SU-DHL-6 (cell line): ENCODE data around the gene TREX2.

ENCODE experiments used
- H2AFZ ChIP-seq: fragments of 200-600 bp; sonication (generic); 2 replicates; pipeline ENCODE4 v1.6.1; 2014; ENCODE audit warnings: low read depth, mild to moderate bottlenecking, moderate library complexity, mixed read lengths, antibody characterized with exemption, low read length; ENCODE audit not compliant: severe bottlenecking
- H3F3A ChIP-seq: fragments of 200-600 bp; shearing (Covaris generic); 2 replicates; pipeline ENCODE4 v1.6.0; 2016; ENCODE audit warnings: antibody characterized with exemption, mild to moderate bottlenecking; ENCODE audit not compliant: insufficient read depth
- H3K27ac ChIP-seq: fragments of 200-600 bp; sonication (generic); 2 replicates; pipeline ENCODE4 v1.5.1; 2016; ENCODE audit warnings: low read depth, mild to moderate bottlenecking, low read length, moderate library complexity, mixed read lengths
- H3K27me3 ChIP-seq: fragments of 200-600 bp; sonication (generic), shearing (Covaris generic); 2 replicates; pipeline ENCODE4 v1.6.0; 2014; ENCODE audit warnings: mild to moderate bottlenecking, low read length
- H3K36me3 ChIP-seq: fragments of 200-600 bp; sonication (generic); 2 replicates; pipeline ENCODE4 v1.6.1; 2014; ENCODE audit warnings: mild to moderate bottlenecking, low read length, mixed read lengths
- H3K4me2 ChIP-seq: fragments of 300-600, 200-600 bp; shearing (Covaris generic), sonication (generic); 2 replicates; pipeline ENCODE4 v1.6.0; 2014; ENCODE audit warnings: low read length, low read depth, mild to moderate bottlenecking; ENCODE audit not compliant: poor library complexity, severe bottlenecking
- H3K4me3 ChIP-seq: fragments of 200-600 bp; sonication (generic); 2 replicates; pipeline ENCODE4 v1.5.1; 2014; ENCODE audit warnings: antibody characterized with exemption, low read length, mild to moderate bottlenecking, mixed read lengths; ENCODE audit not compliant: insufficient read depth, poor library complexity, severe bottlenecking
- H3K79me2 ChIP-seq: fragments of 200-600 bp; sonication (generic); 2 replicates; pipeline ENCODE4 v1.6.1; 2014; ENCODE audit warnings: mild to moderate bottlenecking, low read length, moderate library complexity; ENCODE audit not compliant: insufficient read depth
- H3K9ac ChIP-seq: fragments of 200-600 bp; sonication (generic); 2 replicates; pipeline ENCODE4 v1.7.0; 2014; ENCODE audit warnings: mild to moderate bottlenecking, low read length
- H3K9me2 ChIP-seq: fragments of 200-600 bp; sonication (generic); replicated peaks from 2 replicates; pipeline ENCODE4 v1.6.1; 2014; ENCODE audit warnings: low read length; ENCODE audit not compliant: insufficient read depth
- H3K9me3 ChIP-seq: fragments of 200-600 bp; sonication (generic); 2 replicates; pipeline ENCODE4 v1.6.1; 2014; ENCODE audit warnings: low read length, mixed read lengths; ENCODE audit not compliant: insufficient read depth
- H4K20me1 ChIP-seq: fragments of 200-600 bp; sonication (generic); 2 replicates; pipeline ENCODE4 v1.6.1; 2014; ENCODE audit warnings: low read depth, mild to moderate bottlenecking, antibody characterized with exemption, low read length, moderate library complexity, mixed read lengths
- EZH2phosphoT487 ChIP-seq: fragments of 200-600 bp; sonication (generic), shearing (Covaris generic); conservative IDR thresholded peaks from 2 replicates; pipeline ENCODE4 v1.6.1; 2018; ENCODE audit warnings: mild to moderate bottlenecking, antibody characterized with exemption, low read length, moderate library complexity, mixed read lengths
- TF ChIP-seq, protein P1 (sequence below): fragments of 200-600 bp; sonication (generic); IDR thresholded peaks from one replicate; pipeline ENCODE4 v1.5.1; 2017; ENCODE audit warnings: antibody characterized with exemption, mild to moderate bottlenecking, low read length, moderate library complexity; ENCODE audit not compliant: insufficient read depth, poor library complexity, severe bottlenecking

TREX2 gene

DNA sequence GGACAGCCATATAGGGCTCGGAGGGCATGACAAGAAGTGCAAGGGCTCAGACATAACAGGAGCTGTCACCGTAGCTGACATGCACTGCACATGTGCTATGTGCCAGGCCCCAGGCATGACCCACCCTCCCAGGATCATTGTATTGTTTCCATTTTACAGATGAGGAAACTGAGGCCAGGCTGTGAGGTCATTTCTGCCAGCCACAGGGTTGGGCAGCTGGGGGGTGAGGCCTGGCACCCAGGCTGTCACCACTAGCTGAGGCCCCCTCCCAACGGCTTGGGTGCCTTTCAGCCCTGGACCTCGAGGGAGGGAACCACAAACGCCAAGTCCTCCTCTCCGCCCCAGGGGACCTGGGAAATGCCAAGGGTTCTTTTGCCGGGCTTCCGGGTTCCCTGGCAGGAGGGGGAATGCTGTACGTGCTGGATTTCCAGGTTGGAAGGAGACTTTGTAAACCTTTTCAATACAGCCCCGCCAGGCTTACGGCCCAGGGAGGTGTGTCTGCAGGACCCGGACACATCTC lies 12.6 kb downstream of the TREX2 start:
- no peak overlapping the region for H3K27ac ChIP-seq

DNA sequence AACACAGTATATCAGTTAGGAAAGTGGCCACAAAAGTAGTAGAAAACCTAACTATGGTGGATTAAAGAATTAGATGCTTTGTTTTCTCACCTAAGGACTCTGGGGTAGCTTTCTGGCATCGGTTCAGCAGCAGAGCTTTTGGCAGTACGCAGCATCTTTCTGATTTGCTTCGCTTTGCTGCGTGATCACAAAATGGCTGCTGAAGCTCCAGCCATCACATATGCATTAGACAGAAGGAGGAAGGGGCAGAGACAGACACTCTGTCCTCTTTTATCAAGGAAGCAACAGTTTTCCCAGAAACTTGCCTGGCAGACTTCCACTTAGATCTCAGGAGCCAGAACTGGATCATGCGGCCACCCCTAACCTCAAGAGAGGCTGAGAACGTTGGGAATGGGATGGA lies 15.1 kb downstream of the TREX2 start:
- no peaks in the 10 kb centered on the region for H3F3A ChIP-seq
- H3K9ac ChIP-seq = no peak overlapping the region
- H3K4me2 ChIP-seq = no peak overlapping the region
- no peaks in the 10 kb centered on the region for H3K27me3 ChIP-seq
- H2AFZ ChIP-seq = no peak overlapping the region
- no peaks in the 10 kb centered on the region for H3K36me3 ChIP-seq
- TF ChIP-seq EZH2phosphoT487 = no peak
- TF ChIP-seq, protein P1, sequence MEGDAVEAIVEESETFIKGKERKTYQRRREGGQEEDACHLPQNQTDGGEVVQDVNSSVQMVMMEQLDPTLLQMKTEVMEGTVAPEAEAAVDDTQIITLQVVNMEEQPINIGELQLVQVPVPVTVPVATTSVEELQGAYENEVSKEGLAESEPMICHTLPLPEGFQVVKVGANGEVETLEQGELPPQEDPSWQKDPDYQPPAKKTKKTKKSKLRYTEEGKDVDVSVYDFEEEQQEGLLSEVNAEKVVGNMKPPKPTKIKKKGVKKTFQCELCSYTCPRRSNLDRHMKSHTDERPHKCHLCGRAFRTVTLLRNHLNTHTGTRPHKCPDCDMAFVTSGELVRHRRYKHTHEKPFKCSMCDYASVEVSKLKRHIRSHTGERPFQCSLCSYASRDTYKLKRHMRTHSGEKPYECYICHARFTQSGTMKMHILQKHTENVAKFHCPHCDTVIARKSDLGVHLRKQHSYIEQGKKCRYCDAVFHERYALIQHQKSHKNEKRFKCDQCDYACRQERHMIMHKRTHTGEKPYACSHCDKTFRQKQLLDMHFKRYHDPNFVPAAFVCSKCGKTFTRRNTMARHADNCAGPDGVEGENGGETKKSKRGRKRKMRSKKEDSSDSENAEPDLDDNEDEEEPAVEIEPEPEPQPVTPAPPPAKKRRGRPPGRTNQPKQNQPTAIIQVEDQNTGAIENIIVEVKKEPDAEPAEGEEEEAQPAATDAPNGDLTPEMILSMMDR = no peak
- H4K20me1 ChIP-seq = no peaks in the 10 kb centered on the region
- H3K9me2 ChIP-seq = no peaks in the 10 kb centered on the region
- H3K27ac ChIP-seq = no peak overlapping the region
- no peaks in the 10 kb centered on the region for H3K9me3 ChIP-seq
- H3K79me2 ChIP-seq = no peaks in the 10 kb centered on the region
- H3K4me3 ChIP-seq = no peak overlapping the region

More for the DNA sequence above, 12.6 kb downstream of the TREX2 start:
- H3K36me3 ChIP-seq = no peaks in the 10 kb centered on the region
- no peaks in the 10 kb centered on the region for H4K20me1 ChIP-seq
- H3K9ac ChIP-seq = no peak overlapping the region
- no peaks in the 10 kb centered on the region for H3K27me3 ChIP-seq
- no peaks in the 10 kb centered on the region for H3F3A ChIP-seq
- H3K9me3 ChIP-seq = no peaks in the 10 kb centered on the region
- H3K9me2 ChIP-seq = no peaks in the 10 kb centered on the region
- no peaks in the 10 kb centered on the region for H3K79me2 ChIP-seq
- no peak overlapping the region for H2AFZ ChIP-seq
- no peak overlapping the region for H3K4me2 ChIP-seq
- no peak for TF ChIP-seq EZH2phosphoT487
- TF ChIP-seq, protein P1 = no peak
- H3K4me3 ChIP-seq = no peak overlapping the region

DNA sequence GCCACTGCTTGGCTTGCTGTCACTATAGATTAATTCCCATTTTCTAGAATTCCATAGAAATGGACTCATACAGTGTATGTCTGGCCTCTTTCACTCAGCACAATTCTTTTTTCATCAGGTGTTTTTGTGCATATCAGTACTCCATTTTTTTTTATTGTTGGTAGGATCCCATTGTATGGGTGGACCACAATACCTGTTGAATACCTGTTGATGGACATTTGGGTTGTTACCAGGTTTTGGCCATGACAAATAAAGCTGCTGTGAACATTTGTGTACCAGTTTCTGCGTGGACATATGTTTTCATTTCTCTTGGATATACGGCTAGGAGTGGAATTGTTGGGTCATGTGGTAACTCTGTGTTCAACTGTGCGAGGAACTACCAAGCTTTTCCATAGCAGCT lies 19.7 kb downstream of the TREX2 start:
- H3K9me3 ChIP-seq = no peaks in the 10 kb centered on the region

More for the DNA sequence above, 19.7 kb downstream of the TREX2 start:
- TF ChIP-seq, protein P1 = no peak
- no peak for TF ChIP-seq EZH2phosphoT487
- Histone ChIP-seq H3K9me2 (no peaks in the 10 kb centered on the region), H3K27me3 (no peaks in the 10 kb centered on the region), H3F3A (no peaks in the 10 kb centered on the region), H2AFZ (no peak overlapping the region), H3K9ac (no peak overlapping the region), H3K27ac (no peak overlapping the region), H4K20me1 (no peaks in the 10 kb centered on the region), H3K4me3 (no peak overlapping the region), H3K79me2 (no peaks in the 10 kb centered on the region), H3K4me2 (no peak overlapping the region), H3K36me3 (no peaks in the 10 kb centered on the region)
